Activated CD4-positive, alpha-beta T cell treated with anti-CD3 and anti-CD28 coated beads, Interleukin-2, amount 50 U/mL, for 1 hour (primary cell): ENCODE measurements around the gene HOXD8.

Experiments used
- DNase-seq: peaks from one replicate; pipeline ENCODE4 v3.0.0-alpha.2; 2020

Gene HOXD8

GRCh38 chr2:176117162-176117822 is 12.2 kb upstream of the HOXD8 start:
- DNase-seq, result no peak

- no peak for DNase-seq
Measured at GRCh38 chr2:176117823-176118371, 11.6 kb upstream of the HOXD8 start.

- DNase-seq, result no peak
Measured at GRCh38 chr2:176118601-176119339, 10.7 kb upstream of the HOXD8 start.

- DNase-seq, result no peak
Measured at GRCh38 chr2:176120364-176121189, 8.9 kb upstream of the HOXD8 start.

GRCh38 chr2:176121190-176122051 is 8.1 kb upstream of the HOXD8 start:
- no peak for DNase-seq

- no peak for DNase-seq
Measured at GRCh38 chr2:176122052-176122682, 7.3 kb upstream of the HOXD8 start.

GRCh38 chr2:176122683-176123410 is 6.7 kb upstream of the HOXD8 start, which contains the start of gene HOXD9:
HOXD9 (plus strand) TSS chr2:176122719; CDS start chr2:176122769, 50 bp downstream.
- no peak for DNase-seq

GRCh38 chr2:176123411-176124109 is 5.9 kb upstream of the HOXD8 start:
- no peak for DNase-seq

- DNase-seq, result no peak
Measured at GRCh38 chr2:176124110-176124946, 5.2 kb upstream of the HOXD8 start.

GRCh38 chr2:176124947-176125771 is 4.3 kb upstream of the HOXD8 start:
- no peak for DNase-seq

- no peak for DNase-seq
Measured at GRCh38 chr2:176125772-176126054, 3.8 kb upstream of the HOXD8 start.

- peak; percentile 72 for DNase-seq
Measured at GRCh38 chr2:176126929-176127773, 2.4 kb upstream of the HOXD8 start.

GRCh38 chr2:176127774-176128072 is 1.8 kb upstream of the HOXD8 start:
- DNase-seq, result no peak

GRCh38 chr2:176128172-176128981 is 1.1 kb upstream of the HOXD8 start:
- DNase-seq, result no peak

- no peak for DNase-seq
Measured at GRCh38 chr2:176129813-176130146, 275 bp downstream of the HOXD8 start.

- DNase-seq, result no peak
Measured at GRCh38 chr2:176130147-176130956, 847 bp downstream of the HOXD8 start.
